ENCODE measurements around the gene PRCC. TPM values are rescaled to one million over a fixed set of nuclear protein-coding genes. Genes with fewer than 3 reads are reported as not detected.

The PRCC gene
- total RNA-seq, 1 experiment from 2014 or later = 80.4 TPM

DNA sequence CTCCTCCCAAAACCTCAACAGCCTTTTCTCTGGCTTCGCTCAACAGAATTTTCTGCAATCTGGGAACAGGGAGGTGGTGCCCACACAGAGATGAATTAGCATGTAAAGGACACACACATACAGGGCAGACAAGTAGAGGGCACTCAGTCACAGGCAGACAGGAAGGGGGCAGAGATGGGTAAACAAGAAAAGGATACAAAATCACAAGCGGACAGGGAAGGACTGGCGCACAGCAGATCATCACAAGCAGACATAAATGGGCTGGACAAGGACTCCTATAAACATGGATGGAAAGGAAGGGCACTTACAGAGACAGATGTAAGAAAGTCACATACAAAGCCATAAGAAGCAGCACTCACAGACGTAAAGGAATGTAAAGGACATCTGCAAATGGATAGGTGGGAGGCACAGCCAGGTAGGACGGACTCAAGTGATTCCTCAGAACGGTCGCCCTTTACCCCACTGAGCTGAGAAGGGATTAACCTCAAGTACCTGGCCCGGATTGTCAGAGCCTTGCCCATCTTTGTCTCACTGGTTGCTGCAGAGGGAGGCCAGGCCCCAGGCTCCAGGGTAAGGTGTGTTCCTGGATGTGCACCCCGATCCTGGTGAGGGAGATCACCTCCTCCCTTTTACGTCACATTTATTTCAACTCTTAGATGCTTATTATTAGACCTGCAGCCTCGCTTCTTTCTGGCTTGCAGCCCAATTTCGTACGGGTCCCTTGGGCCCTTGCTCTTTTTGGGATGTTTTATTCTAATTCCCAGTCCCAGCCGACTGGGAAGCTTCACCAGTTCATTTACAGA, 836 bp upstream of the PRCC start:
- TF ChIP-seq, protein P1, sequence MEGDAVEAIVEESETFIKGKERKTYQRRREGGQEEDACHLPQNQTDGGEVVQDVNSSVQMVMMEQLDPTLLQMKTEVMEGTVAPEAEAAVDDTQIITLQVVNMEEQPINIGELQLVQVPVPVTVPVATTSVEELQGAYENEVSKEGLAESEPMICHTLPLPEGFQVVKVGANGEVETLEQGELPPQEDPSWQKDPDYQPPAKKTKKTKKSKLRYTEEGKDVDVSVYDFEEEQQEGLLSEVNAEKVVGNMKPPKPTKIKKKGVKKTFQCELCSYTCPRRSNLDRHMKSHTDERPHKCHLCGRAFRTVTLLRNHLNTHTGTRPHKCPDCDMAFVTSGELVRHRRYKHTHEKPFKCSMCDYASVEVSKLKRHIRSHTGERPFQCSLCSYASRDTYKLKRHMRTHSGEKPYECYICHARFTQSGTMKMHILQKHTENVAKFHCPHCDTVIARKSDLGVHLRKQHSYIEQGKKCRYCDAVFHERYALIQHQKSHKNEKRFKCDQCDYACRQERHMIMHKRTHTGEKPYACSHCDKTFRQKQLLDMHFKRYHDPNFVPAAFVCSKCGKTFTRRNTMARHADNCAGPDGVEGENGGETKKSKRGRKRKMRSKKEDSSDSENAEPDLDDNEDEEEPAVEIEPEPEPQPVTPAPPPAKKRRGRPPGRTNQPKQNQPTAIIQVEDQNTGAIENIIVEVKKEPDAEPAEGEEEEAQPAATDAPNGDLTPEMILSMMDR (IDR thresholded peaks at IDR 0.05; ENCODE audit: unreplicated experiment) = no peak
- Mint-ChIP-seq H3K9me3 (ENCODE audit: low read depth, unreplicated experiment) (no peaks in the 10 kb centered on the region), H3K27me3 (ENCODE audit: unreplicated experiment) (no peaks in the 10 kb centered on the region), H3K4me1 (ENCODE audit: low read depth, unreplicated experiment) (peaks cover 36% of the 10 kb centered on the region), H3K4me3 (ENCODE audit: low read depth, unreplicated experiment) (no peak overlapping the region), H3K36me3 (ENCODE audit: insufficient read depth, unreplicated experiment) (peaks cover 21% of the 10 kb centered on the region), H3K27ac (ENCODE audit: unreplicated experiment) (no peak overlapping the region)
- TSS peak; percentile 83 for BruUV-seq (replicated peaks)
- CTCF ChIA-PET = interaction anchor here (0.7 to 2.1 kb wide), 8 partner anchors 11 to 308 kb away, joined by 3 to 22 read pairs (median 3); partner anchors contain the start of genes ISG20L2, METTL25B and MRPL24
- intact Hi-C loops (cut with micrococcal nuclease; ENCODE audit: unreplicated experiment) = loop anchor here (1.0 to 5.0 kb wide), 3 partner anchors 14 to 39 kb away; partner anchors contain the start of genes ISG20L2, METTL25B and MRPL24
- DNase-seq = no peak

DNA sequence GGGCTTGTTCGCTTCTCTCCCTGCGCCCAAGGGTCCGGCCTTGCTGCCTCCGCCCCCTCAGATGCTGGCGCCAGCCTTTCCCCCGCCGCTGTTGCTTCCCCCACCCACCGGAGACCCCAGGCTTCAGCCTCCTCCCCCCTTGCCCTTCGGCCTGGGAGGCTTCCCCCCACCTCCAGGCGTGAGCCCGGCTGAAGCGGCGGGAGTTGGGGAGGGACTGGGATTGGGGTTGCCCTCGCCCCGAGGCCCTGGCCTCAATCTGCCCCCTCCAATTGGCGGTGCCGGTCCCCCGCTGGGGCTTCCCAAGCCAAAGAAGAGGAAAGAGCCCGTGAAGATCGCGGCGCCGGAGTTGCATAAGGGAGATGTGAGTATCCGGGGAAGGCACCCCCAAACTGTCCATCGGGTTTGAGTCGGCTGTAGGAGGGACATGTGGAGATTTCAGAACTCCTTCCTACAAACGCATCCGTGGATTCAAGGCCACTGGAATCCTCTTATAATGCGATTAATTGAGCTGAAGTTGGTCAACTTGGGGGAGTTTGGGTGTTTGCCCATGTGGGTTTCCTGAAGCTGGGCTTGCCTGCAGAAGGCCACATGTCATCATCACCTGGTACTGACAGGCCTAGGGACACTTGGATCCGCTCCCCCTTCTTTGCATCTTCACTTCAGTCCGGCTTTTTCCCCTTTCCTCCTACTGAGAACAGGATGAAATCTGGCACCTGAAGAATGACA, 707 bp downstream of the PRCC start:
- Mint-ChIP-seq H3K27me3 (ENCODE audit: unreplicated experiment) (no peaks in the 10 kb centered on the region), H3K36me3 (ENCODE audit: insufficient read depth, unreplicated experiment) (peaks cover 30% of the 10 kb centered on the region), H3K4me3 (ENCODE audit: low read depth, unreplicated experiment) (no peak overlapping the region), H3K27ac (ENCODE audit: unreplicated experiment) (no peak overlapping the region), H3K9me3 (ENCODE audit: low read depth, unreplicated experiment) (no peaks in the 10 kb centered on the region), H3K4me1 (ENCODE audit: low read depth, unreplicated experiment) (peaks cover 44% of the 10 kb centered on the region)
- peak; percentile 16 for DNase-seq
- TF ChIP-seq, protein P1 (IDR thresholded peaks at IDR 0.05; ENCODE audit: unreplicated experiment) = no peak
- BruUV-seq (replicated peaks) = TSS peak; percentile 48
- intact Hi-C loops (cut with micrococcal nuclease; ENCODE audit: unreplicated experiment) = loop anchor here (1.0 to 5.0 kb wide), 3 partner anchors 15 to 41 kb away; partner anchors contain the start of genes ISG20L2, METTL25B and MRPL24
- CTCF ChIA-PET = interaction anchor here (0.6 to 2.1 kb wide), 7 partner anchors 12 to 320 kb away, joined by 3 to 22 read pairs (median 5); partner anchors contain the start of genes ISG20L2, METTL25B and MRPL24

DNA sequence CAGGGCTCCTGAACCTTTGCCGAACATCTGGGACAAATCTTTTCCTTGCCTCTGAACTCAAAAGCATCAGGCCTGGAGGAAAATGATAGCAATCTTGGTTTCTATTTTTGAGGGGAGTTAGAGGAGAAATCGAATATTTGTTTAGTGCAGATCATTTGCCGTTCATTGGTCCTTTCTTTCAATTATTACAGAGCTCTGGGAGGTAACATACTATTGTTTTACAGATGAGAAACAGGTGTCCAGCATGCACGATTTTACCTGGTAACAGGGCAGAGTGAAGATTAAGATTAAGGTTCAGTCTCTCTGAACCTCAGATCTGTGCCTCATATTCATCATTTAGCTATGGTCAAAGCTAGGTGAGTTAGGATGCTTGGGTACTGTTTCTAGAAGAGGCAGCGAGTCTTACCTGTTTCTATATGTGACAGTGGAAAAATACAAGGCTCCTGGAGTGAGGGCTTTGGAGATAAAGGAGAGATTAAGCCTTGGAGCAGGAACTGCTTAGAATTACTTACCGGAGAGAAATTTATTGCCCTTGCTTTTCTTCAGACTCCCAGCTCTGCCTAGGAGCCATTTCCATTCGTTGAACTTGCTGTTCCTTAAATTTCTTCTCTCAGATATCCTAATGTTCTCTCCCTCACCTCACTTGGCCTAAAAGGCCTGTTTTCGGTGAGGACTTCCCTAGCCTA, 1.4 kb downstream of the PRCC start:
- Mint-ChIP-seq H3K27me3 (ENCODE audit: unreplicated experiment) (no peaks in the 10 kb centered on the region), H3K4me3 (ENCODE audit: low read depth, unreplicated experiment) (no peak overlapping the region), H3K9me3 (ENCODE audit: low read depth, unreplicated experiment) (no peaks in the 10 kb centered on the region), H3K4me1 (ENCODE audit: low read depth, unreplicated experiment) (peaks cover 51% of the 10 kb centered on the region), H3K36me3 (ENCODE audit: insufficient read depth, unreplicated experiment) (peaks cover 32% of the 10 kb centered on the region), H3K27ac (ENCODE audit: unreplicated experiment) (peak overlapping the region; percentile 32)
- CTCF ChIA-PET = interaction anchor here (0.6 to 1.1 kb wide), 3 partner anchors 28 to 319 kb away, joined by 3 to 5 read pairs (median 4); partner anchors contain the start of gene MRPL24
- TF ChIP-seq, protein P1 (IDR thresholded peaks at IDR 0.05; ENCODE audit: unreplicated experiment) = no peak
- BruUV-seq (replicated peaks) = no TSS peak
- intact Hi-C loops (cut with micrococcal nuclease; ENCODE audit: unreplicated experiment) = loop anchor here (5.0 kb wide), 1 partner anchor 41 kb away; the partner anchor contains the start of genes ISG20L2 and METTL25B
- no peak for DNase-seq

DNA sequence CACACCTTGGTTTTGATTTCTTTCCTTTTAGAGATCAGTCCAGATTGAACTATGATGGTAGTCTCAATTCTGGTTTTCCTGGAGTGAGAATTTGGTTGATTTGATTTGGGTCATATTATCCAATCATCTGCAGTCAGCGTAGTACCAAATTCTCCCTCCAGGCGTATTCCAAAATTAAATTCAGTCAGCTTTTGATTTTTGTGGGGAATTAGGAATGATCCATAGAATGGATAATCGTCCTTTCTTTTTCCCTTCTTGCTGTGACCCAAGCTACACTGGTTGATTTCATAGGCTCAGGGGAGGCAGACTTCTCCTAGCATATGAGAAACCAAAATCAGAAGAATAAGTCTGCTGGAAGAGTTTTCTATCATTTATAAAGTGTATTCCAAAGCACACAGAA, 4.9 kb downstream of the PRCC start:
- peaks cover 50% of the 10 kb centered on the region for H3K4me1 Mint-ChIP-seq (ENCODE audit: low read depth, unreplicated experiment)
- no peak for DNase-seq
- H3K27me3 Mint-ChIP-seq (ENCODE audit: unreplicated experiment) = no peaks in the 10 kb centered on the region
- no peaks in the 10 kb centered on the region for H3K9me3 Mint-ChIP-seq (ENCODE audit: low read depth, unreplicated experiment)
- peaks cover 45% of the 10 kb centered on the region for H3K36me3 Mint-ChIP-seq (ENCODE audit: insufficient read depth, unreplicated experiment)
- H3K27ac Mint-ChIP-seq (ENCODE audit: unreplicated experiment) = no peak overlapping the region
- intact Hi-C loops (cut with micrococcal nuclease; ENCODE audit: unreplicated experiment) = no loop called here
- CTCF ChIA-PET = interaction anchor here (1.1 kb wide), 1 partner anchor 33 kb away, joined by 3 read pairs; no protein-coding TSS in a partner anchor
- no peak overlapping the region for H3K4me3 Mint-ChIP-seq (ENCODE audit: low read depth, unreplicated experiment)
- BruUV-seq (replicated peaks) = no TSS peak
- TF ChIP-seq, protein P1 (IDR thresholded peaks at IDR 0.05; ENCODE audit: unreplicated experiment) = no peak
